K562 treated with DMSO at 1 percent for 24 hours (cell line): Measurements from ENCODE around the gene LRRC38. TPM values are rescaled to one million over a fixed set of nuclear protein-coding genes. Genes with fewer than 3 reads are reported as not detected.

Experiments used
- total RNA-seq: library from RNA; unstranded; fragments of 300-600 nt; gene quantifications from 2 replicates; pipeline ENCODE4 v1.2.3, GENCODE V29; 2022; ENCODE audit warnings: low read depth; ENCODE audit not compliant: insufficient read depth

Gene LRRC38
- not detected in 2 replicates for total RNA-seq

GRCh38 chr1:13513895-13514546 is at the start of gene LRRC38:
TSS of gene LRRC38 (minus strand) at chr1:13514003. CDS start at chr1:13513593, 410 bp downstream.

Other genes with a start within 250 kb of the LRRC38 start
- 0.21 TPM in 1 of 2 replicates, not detected in the other for gene PRAMEF8, start 228.9 kb downstream of the LRRC38 start, total RNA-seq
- not detected in 2 replicates for gene PRAMEF33, start 210.5 kb downstream of the LRRC38 start, total RNA-seq
- gene PRAMEF15, start 198.4 kb downstream of the LRRC38 start, total RNA-seq, result not detected in 2 replicates
- gene PRAMEF14, start 166.9 kb downstream of the LRRC38 start, total RNA-seq, result not detected in 2 replicates
- not detected in 2 replicates for gene PRAMEF19, start 142.1 kb downstream of the LRRC38 start, total RNA-seq
- gene PRAMEF17, start 124.4 kb downstream of the LRRC38 start, total RNA-seq, result not detected in 2 replicates
- gene PRAMEF20, start 103.6 kb downstream of the LRRC38 start, total RNA-seq, result not detected in 2 replicates
- gene PDPN, start 69.8 kb upstream of the LRRC38 start, total RNA-seq, result not detected in 2 replicates
- 17.7 and 19.4 TPM in 2 replicates for gene PRDM2, start 186.2 kb upstream of the LRRC38 start, total RNA-seq